Activated B cell treated with CpG ODN at 0.5 μM for 24 hours (primary cell): ENCODE results near the gene TMEM117. TPM values are rescaled to one million over a fixed set of nuclear protein-coding genes. Genes with fewer than 3 reads are reported as not detected.

Experiments
- ATAC-seq: fragments of 200-7000 bp; cut with Tn5 transposase; one replicate; pipeline ENCODE4 v1.10.0; 2021; ENCODE audit warnings: low read depth, mild to moderate bottlenecking, moderate library complexity
- CTCF ChIA-PET: fragments of 350-600 bp; sonication (Branson Sonifier 250); formaldehyde crosslinking; loops from one replicate; lab custom pipeline; 2021; ENCODE audit warnings: antibody characterized with exemption; lab: Charles Lee
- POLR2A ChIA-PET: fragments of 350-600 bp; sonication (Branson Sonifier 250); formaldehyde crosslinking; loops from one replicate; lab custom pipeline; 2021; ENCODE audit warnings: antibody characterized with exemption; lab: Charles Lee
- DNase-seq: peaks from one replicate; pipeline ENCODE4 v3.0.0; 2022
- H3K27ac Mint-ChIP-seq: one replicate; pipeline ENCODE4 v1.8.0; 2020; ENCODE audit warnings: mixed read lengths
- H3K27me3 Mint-ChIP-seq: one replicate; pipeline ENCODE4 v1.8.0; 2021; ENCODE audit warnings: mixed read lengths
- H3K36me3 Mint-ChIP-seq: one replicate; pipeline ENCODE4 v1.8.0; 2021; ENCODE audit warnings: low read depth, mixed read lengths
- H3K4me1 Mint-ChIP-seq: one replicate; pipeline ENCODE4 v1.8.0; 2021; ENCODE audit warnings: mixed read lengths
- H3K4me3 Mint-ChIP-seq: one replicate; pipeline ENCODE4 v1.8.0; 2020; ENCODE audit warnings: mild to moderate bottlenecking, mixed read lengths
- H3K9me3 Mint-ChIP-seq: one replicate; pipeline ENCODE4 v1.8.0; 2020; ENCODE audit warnings: mixed read lengths
- intact Hi-C: fragments of 100-400 bp; cut with micrococcal nuclease; formaldehyde crosslinking; loops from one replicate; pipeline ENCODE4 v1.15.1; 2024
- total RNA-seq: library from RNA; stranded (reverse); gene quantifications from 2 replicates; pipeline ENCODE4 v1.2.3, GENCODE V29; 2022
- TF ChIP-seq, protein P1 (sequence below): fragments of 200-600 bp; IDR thresholded peaks from one replicate; pipeline ENCODE4 v1.8.0; 2022; ENCODE audit warnings: antibody characterized with exemption, mild to moderate bottlenecking

The TMEM117 gene
- total RNA-seq, 1 donor from 2014 or later: 4.8 TPM

DNA sequence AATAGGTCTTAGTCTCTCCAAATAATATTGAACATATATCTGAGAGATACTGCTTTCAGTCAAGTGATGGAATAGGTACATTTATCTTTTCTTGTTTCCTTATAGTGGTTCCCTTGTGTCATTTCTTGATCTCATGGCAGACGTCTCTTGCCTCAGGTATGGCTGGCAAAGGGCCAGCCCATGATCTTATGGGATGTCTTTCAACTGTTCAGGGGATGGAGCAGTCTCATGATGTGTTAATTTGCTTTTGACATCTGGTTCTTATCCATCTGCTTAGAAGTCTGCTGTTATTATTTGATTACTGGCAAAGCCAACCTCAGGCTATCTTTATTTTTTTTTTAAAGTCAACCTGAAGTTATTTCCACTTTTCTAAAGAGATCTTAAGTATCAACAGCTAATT lies 262.9 kb downstream of the TMEM117 start:
- H3K36me3 Mint-ChIP-seq: peaks cover 4% of the 10 kb centered on the region
- no peaks in the 10 kb centered on the region for H3K27me3 Mint-ChIP-seq
- TF ChIP-seq, protein P1, sequence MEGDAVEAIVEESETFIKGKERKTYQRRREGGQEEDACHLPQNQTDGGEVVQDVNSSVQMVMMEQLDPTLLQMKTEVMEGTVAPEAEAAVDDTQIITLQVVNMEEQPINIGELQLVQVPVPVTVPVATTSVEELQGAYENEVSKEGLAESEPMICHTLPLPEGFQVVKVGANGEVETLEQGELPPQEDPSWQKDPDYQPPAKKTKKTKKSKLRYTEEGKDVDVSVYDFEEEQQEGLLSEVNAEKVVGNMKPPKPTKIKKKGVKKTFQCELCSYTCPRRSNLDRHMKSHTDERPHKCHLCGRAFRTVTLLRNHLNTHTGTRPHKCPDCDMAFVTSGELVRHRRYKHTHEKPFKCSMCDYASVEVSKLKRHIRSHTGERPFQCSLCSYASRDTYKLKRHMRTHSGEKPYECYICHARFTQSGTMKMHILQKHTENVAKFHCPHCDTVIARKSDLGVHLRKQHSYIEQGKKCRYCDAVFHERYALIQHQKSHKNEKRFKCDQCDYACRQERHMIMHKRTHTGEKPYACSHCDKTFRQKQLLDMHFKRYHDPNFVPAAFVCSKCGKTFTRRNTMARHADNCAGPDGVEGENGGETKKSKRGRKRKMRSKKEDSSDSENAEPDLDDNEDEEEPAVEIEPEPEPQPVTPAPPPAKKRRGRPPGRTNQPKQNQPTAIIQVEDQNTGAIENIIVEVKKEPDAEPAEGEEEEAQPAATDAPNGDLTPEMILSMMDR: no peak
- H3K27ac Mint-ChIP-seq: no peak overlapping the region
- H3K4me1 Mint-ChIP-seq: no peaks in the 10 kb centered on the region
- peaks cover 4% of the 10 kb centered on the region for H3K9me3 Mint-ChIP-seq
- ChIA-PET CTCF (no interaction called here), POLR2A (no interaction called here)
- ATAC-seq: no peak
- intact Hi-C loops: no loop called here
- no peak overlapping the region for H3K4me3 Mint-ChIP-seq
- no peak for DNase-seq

DNA sequence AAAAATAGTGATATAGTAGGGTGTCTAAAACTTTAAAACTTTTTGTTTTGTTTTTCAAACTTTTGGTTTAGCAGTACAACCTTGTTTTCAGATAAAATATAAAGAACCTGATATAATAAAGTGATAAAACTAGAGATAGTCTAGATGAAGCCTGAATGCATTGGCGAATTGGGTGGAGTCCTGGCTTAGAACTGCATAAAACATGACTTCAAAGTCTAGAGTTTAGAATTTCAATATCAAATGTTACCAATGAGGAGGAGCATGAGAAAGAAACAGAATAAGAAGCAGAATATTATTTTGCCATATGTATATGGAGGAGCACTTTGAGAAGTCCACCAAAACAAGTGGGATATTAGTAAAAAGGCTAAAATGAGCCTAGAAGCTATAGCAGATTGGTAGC lies 263.6 kb downstream of the TMEM117 start:
- no peak for ATAC-seq
- TF ChIP-seq, protein P1: no peak

DNA sequence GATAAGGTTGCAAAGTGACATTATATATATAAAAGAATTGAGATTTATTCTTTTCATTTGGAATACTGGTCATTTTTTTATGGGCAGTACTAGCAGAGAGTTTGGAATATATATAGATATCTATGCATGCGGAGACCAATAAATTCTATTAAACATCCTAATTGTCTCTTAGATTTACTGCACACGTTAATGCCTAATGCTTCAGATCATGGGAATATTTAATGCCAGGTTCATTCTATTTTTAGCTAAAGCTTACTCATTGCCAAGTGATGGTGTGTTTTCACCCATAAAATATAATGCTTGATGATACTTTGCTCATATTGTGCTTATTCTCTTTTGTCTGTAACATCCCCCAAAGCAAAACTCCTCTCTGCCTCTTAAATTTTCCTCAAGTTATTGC lies 264.4 kb downstream of the TMEM117 start:
- Mint-ChIP-seq H3K9me3 (peaks cover 3% of the 10 kb centered on the region), H3K4me1 (no peaks in the 10 kb centered on the region), H3K36me3 (peaks cover 1% of the 10 kb centered on the region), H3K4me3 (no peak overlapping the region), H3K27ac (no peak overlapping the region), H3K27me3 (no peaks in the 10 kb centered on the region)
- ChIA-PET CTCF (no interaction called here), POLR2A (no interaction called here)
- TF ChIP-seq, protein P1: no peak
- ATAC-seq (no peak), DNase-seq (no peak)
- intact Hi-C loops: no loop called here

More for the DNA sequence above, 263.6 kb downstream of the TMEM117 start:
- POLR2A ChIA-PET: no interaction called here
- Mint-ChIP-seq H3K36me3 (peaks cover 1% of the 10 kb centered on the region), H3K9me3 (peaks cover 4% of the 10 kb centered on the region), H3K4me3 (no peak overlapping the region), H3K4me1 (no peaks in the 10 kb centered on the region), H3K27me3 (no peaks in the 10 kb centered on the region), H3K27ac (no peak overlapping the region)
- intact Hi-C loops: no loop called here
- no peak for DNase-seq
- CTCF ChIA-PET: no interaction called here

DNA sequence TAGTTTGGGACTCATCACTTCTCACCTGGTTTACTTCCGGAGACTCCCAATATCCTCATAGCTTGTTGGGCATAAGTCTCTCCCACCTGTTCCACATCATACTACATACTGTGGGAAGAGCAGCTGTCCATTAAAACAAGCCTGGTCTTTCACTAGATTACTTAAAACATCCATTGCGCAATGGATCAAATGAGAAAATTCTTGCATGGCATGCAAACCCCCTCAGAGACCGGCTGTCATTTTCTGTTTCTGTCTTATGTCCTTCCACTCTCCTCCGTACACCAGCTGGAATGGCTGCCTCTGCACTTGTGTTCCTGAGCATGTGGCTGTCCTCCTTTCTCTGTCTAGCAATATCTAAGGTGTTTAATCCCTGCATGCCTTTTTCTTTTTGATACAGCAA lies 265.6 kb downstream of the TMEM117 start:
- H3K4me3 Mint-ChIP-seq: no peak overlapping the region
- DNase-seq (no peak), ATAC-seq (no peak)
- H3K4me1 Mint-ChIP-seq: no peaks in the 10 kb centered on the region
- ChIA-PET CTCF (no interaction called here), POLR2A (no interaction called here)
- intact Hi-C loops: no loop called here
- H3K27me3 Mint-ChIP-seq: no peaks in the 10 kb centered on the region
- TF ChIP-seq, protein P1: no peak
- peaks cover 1% of the 10 kb centered on the region for H3K36me3 Mint-ChIP-seq
- H3K27ac Mint-ChIP-seq: no peak overlapping the region
- H3K9me3 Mint-ChIP-seq: no peaks in the 10 kb centered on the region

DNA sequence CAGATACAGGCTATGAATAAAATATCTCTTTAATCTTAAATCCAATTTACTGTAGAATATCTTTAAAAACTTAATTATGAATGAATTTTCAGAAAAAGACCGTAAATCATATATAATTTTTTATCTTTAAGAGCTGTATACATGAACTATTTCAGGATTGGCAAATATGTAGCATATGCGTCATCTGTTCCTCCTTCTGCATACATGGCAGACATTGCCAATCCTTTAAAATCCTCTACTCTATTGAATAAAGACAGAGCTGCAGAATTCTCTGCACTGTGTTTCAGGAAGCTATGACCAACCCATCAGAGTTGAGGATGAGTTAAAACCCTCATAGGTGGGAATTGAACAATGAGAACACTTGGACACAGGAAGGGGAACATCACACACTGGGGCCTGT lies 279.0 kb downstream of the TMEM117 start:
- no peak for DNase-seq
- peaks cover 5% of the 10 kb centered on the region for H3K9me3 Mint-ChIP-seq
- ATAC-seq: no peak
- H3K4me3 Mint-ChIP-seq: no peak overlapping the region
- H3K27me3 Mint-ChIP-seq: no peaks in the 10 kb centered on the region
- no peaks in the 10 kb centered on the region for H3K36me3 Mint-ChIP-seq
- no peaks in the 10 kb centered on the region for H3K4me1 Mint-ChIP-seq
- intact Hi-C loops: no loop called here
- CTCF ChIA-PET: no interaction called here
- TF ChIP-seq, protein P1: no peak
- H3K27ac Mint-ChIP-seq: no peak overlapping the region
- POLR2A ChIA-PET: no interaction called here
